ENCODE measurements around the gene KCNK2. TPM values are rescaled to one million over a fixed set of nuclear protein-coding genes. Genes with fewer than 3 reads are reported as not detected.

Gene KCNK2
- total RNA-seq, 1 donor from 2014 or later = 0.85 TPM

DNA sequence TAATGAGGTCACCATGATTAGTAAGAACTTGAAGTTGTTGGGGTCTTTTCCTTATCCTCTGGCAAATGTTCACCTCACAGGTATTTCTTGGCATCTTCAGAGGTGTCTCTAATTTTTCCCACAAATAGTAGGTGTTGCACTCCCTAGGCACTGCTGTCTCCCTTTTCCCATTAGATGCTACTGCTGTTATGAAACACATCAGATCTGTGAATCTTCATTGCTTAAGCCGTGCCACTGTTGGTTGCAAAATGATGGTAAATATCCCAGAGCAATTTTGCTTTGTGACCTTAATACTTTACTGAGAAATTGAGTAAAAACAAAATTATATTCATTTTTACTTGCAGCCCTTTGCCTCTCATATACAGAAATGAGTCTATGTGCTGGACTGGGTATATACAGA lies 169.6 kb downstream of the KCNK2 start:
- Histone ChIP-seq H3K9me3 (no peaks in the 10 kb centered on the region), H3K36me3 (no peaks in the 10 kb centered on the region), H3K4me3 (no peak overlapping the region), H3K27me3 (no peaks in the 10 kb centered on the region), H3K27ac (no peak overlapping the region), H3K4me1 (no peaks in the 10 kb centered on the region)
- TF ChIP-seq, protein P1, sequence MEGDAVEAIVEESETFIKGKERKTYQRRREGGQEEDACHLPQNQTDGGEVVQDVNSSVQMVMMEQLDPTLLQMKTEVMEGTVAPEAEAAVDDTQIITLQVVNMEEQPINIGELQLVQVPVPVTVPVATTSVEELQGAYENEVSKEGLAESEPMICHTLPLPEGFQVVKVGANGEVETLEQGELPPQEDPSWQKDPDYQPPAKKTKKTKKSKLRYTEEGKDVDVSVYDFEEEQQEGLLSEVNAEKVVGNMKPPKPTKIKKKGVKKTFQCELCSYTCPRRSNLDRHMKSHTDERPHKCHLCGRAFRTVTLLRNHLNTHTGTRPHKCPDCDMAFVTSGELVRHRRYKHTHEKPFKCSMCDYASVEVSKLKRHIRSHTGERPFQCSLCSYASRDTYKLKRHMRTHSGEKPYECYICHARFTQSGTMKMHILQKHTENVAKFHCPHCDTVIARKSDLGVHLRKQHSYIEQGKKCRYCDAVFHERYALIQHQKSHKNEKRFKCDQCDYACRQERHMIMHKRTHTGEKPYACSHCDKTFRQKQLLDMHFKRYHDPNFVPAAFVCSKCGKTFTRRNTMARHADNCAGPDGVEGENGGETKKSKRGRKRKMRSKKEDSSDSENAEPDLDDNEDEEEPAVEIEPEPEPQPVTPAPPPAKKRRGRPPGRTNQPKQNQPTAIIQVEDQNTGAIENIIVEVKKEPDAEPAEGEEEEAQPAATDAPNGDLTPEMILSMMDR (IDR thresholded peaks at IDR 0.05) = no peak
- DNase-seq (ENCODE audit: low spot score in 2 of 2) = no peak
- intact Hi-C loops (cut with DNase I) = no loop called here

DNA sequence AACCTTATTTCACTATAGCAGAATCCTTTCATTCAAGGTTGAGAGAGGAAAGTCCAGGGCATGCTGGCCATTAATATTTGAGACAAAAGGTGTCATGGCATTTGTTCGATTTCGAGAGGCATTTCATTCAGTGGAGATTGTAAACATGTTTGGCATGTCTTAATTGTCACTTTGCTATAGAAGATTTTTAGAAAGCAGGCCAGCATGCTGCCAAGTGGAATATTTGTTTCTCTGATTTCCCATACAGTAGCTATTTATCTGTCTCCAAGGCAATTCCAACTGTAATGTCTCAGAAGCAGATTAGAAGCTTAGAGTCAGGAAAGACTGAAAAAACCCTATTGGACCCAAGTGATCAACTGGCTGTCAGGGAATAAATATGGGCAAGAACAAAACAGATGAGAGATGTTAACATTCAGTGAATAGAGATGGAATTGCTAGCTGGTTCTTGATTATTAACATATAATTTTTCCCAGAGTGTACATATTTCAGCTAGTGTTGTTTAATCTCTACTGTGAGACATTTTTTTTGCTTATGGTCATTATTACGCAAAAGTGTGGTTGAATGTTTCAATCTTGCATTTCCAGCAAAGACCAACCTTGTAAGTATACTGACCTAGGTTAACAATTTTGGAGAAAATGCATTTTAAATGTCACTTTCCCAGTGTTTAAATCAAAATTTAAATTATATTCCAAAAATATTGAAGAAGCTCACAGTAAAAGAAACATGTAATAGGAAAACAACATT lies 174.6 kb downstream of the KCNK2 start:
- no peaks in the 10 kb centered on the region for H3K4me1 ChIP-seq
- no peaks in the 10 kb centered on the region for H3K9me3 ChIP-seq
- TF ChIP-seq, protein P1 (IDR thresholded peaks at IDR 0.05) = no peak
- no peaks in the 10 kb centered on the region for H3K36me3 ChIP-seq
- H3K27ac ChIP-seq = no peak overlapping the region
- H3K4me3 ChIP-seq = no peak overlapping the region
- intact Hi-C loops (cut with DNase I) = no loop called here
- no peak for DNase-seq (ENCODE audit: low spot score in 2 of 2)
- H3K27me3 ChIP-seq = no peaks in the 10 kb centered on the region

DNA sequence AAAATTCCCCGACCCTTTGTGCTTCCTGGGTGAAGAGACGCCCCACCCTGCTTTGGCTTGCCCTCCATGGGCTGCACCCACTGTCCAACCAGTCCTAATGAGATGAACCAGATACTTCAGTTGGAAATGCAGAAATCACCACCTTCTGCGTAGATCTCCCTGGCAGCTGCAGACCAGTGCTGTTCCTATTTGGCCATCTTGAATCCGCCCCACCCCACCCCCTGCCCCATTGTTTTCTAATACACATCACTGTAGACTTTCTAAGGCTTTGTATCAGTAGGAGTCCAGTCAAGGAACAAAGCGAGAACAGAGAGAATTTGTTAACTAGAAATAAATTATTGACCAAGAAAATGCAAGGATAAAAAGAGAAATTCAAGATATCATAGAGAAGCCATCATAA lies 178.2 kb downstream of the KCNK2 start:
- no peaks in the 10 kb centered on the region for H3K27me3 ChIP-seq
- no peaks in the 10 kb centered on the region for H3K4me1 ChIP-seq
- no peak for DNase-seq (ENCODE audit: low spot score in 2 of 2)
- H3K9me3 ChIP-seq = no peaks in the 10 kb centered on the region
- H3K36me3 ChIP-seq = no peaks in the 10 kb centered on the region
- H3K4me3 ChIP-seq = no peak overlapping the region
- no peak overlapping the region for H3K27ac ChIP-seq
- TF ChIP-seq, protein P1 (IDR thresholded peaks at IDR 0.05) = no peak
- intact Hi-C loops (cut with DNase I) = no loop called here

DNA sequence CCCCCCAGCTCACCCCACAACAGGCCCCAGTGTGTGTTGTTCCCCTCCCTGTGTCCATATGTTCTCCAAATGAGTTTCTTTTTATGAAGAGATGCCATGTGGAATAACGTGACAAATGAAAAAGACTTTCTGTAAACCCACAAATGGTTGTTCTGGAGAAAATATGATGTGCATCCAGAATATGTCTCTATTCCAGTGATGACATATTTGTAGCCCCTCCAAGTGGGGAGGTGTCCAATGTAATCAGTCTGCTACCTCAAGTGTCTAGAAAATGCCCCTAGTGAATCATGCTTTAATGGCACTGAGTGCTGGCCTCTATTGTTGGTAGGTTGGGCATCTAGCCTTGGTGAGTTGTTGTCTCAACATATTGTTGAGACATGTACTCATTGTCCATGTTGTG lies 179.6 kb downstream of the KCNK2 start:
- intact Hi-C loops (cut with DNase I) = no loop called here
- no peaks in the 10 kb centered on the region for H3K9me3 ChIP-seq
- H3K36me3 ChIP-seq = no peaks in the 10 kb centered on the region
- DNase-seq (ENCODE audit: low spot score in 2 of 2) = no peak
- H3K27ac ChIP-seq = no peak overlapping the region
- H3K4me1 ChIP-seq = no peaks in the 10 kb centered on the region
- TF ChIP-seq, protein P1 (IDR thresholded peaks at IDR 0.05) = no peak
- no peaks in the 10 kb centered on the region for H3K27me3 ChIP-seq
- no peak overlapping the region for H3K4me3 ChIP-seq

DNA sequence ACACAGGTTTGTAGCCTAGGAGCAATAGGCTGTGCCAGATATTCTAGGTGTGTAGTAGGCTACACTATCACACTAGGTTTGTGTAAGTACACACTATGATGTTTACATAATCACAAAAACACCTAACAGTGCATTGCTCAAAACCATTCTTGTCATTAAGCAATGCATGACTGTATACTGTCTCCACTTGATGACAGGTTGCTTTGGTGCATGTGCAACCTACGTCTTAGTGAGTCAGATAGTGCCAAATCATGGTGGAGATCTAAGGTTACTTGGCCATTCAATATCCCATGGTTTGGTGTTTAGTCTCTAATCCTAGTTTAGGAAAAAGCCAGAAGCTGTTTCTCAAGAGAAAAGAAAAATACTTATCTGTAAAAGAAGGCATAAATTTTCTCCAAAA lies 181.1 kb downstream of the KCNK2 start:
- DNase-seq (ENCODE audit: low spot score in 2 of 2) = no peak
- H3K4me3 ChIP-seq = no peak overlapping the region
- H3K27me3 ChIP-seq = no peaks in the 10 kb centered on the region
- TF ChIP-seq, protein P1 (IDR thresholded peaks at IDR 0.05) = no peak
- H3K9me3 ChIP-seq = no peaks in the 10 kb centered on the region
- H3K4me1 ChIP-seq = no peaks in the 10 kb centered on the region
- intact Hi-C loops (cut with DNase I) = no loop called here
- no peaks in the 10 kb centered on the region for H3K36me3 ChIP-seq
- no peak overlapping the region for H3K27ac ChIP-seq

DNA sequence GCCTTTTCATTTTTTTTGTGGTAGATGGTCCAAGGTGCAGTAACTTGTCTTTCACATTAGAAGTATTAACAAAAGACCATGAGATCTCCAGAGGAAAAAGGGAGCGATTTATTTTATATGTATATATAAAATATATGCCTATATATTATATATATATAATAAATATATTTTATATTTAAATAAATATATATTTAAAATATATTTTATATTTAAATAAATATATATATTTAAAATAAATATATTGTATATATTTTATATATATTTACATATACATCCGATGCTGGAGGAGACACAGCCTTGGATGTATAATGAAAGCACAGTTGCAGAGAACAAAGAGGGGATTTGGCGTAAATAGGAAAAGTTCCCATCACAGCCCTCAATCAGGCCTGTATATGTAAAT lies 182.1 kb downstream of the KCNK2 start:
- Histone ChIP-seq H3K36me3 (no peaks in the 10 kb centered on the region), H3K27ac (no peak overlapping the region), H3K9me3 (no peaks in the 10 kb centered on the region), H3K27me3 (no peaks in the 10 kb centered on the region), H3K4me3 (no peak overlapping the region), H3K4me1 (no peaks in the 10 kb centered on the region)
- intact Hi-C loops (cut with DNase I) = no loop called here
- no peak for DNase-seq (ENCODE audit: low spot score in 2 of 2)
- TF ChIP-seq, protein P1 (IDR thresholded peaks at IDR 0.05) = no peak

Data from ascending aorta (tissue), 2 donors.